Keratinocyte (primary cell): ENCODE data around the gene RPRD1B.

Experiments used
- EZH2 ChIP-seq: IDR thresholded peaks from one replicate; pipeline ENCODE4 v1.6.1; 2012; ENCODE audit warnings: inconsistent platforms, mild to moderate bottlenecking, low read length, moderate library complexity
- TF ChIP-seq, protein P1 (sequence below), 3 experiments: IDR thresholded peaks in 1 of 3; conservative IDR thresholded peaks in 1 of 3; optimal IDR thresholded peaks in 1 of 3; 2 replicates in 2 of 3; 3 replicates in 1 of 3; pipeline versions ENCODE3 to v1.5.1; 2011; ENCODE audit warnings: low read length in 3 of 3, mild to moderate bottlenecking in 3 of 3, moderate library complexity in 2 of 3, control low read depth in 1 of 3, inconsistent platforms in 1 of 3; ENCODE audit not compliant: insufficient read depth in 2 of 3; ENCODE audit errors: extremely low read depth in 1 of 3

DNA sequence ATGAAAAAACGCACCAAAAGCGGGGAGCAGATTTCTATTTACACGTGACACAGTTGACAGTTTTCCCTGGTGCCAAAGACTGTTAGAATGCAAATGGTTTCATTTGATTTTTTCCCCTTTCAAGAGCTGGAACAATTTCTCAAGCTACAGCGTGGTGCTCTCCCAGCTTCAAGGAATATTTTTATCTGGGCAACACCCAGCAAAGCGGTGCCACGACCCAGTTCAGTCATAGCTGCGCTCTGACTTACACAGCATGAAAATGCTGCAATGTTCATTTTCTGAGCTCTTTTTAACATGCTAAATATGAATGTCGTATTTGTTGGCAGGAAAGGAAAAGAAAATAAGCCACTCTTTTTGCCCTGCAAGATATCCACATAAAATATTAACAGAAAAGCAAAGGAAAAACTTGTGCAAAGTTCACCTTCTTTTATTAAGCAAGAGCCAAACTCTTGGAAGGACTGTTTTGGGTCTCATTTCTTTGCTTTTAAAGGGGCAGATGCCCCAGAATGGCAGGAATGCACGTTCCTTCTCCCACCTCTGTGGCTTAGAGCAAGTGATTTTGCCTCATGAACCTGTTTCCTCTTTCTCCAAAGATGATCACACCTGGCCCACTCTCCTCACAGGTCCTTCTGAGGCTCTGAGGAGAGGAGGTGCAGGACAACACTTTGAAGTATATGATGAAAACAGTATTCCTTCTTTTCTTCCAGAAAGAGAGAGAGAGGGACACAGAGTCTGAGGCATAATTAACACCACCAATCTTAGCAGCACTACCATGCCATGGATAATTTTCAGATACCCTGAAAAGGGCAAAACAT lies 47.3 kb upstream of the RPRD1B start:
- TF ChIP-seq, protein P1, sequence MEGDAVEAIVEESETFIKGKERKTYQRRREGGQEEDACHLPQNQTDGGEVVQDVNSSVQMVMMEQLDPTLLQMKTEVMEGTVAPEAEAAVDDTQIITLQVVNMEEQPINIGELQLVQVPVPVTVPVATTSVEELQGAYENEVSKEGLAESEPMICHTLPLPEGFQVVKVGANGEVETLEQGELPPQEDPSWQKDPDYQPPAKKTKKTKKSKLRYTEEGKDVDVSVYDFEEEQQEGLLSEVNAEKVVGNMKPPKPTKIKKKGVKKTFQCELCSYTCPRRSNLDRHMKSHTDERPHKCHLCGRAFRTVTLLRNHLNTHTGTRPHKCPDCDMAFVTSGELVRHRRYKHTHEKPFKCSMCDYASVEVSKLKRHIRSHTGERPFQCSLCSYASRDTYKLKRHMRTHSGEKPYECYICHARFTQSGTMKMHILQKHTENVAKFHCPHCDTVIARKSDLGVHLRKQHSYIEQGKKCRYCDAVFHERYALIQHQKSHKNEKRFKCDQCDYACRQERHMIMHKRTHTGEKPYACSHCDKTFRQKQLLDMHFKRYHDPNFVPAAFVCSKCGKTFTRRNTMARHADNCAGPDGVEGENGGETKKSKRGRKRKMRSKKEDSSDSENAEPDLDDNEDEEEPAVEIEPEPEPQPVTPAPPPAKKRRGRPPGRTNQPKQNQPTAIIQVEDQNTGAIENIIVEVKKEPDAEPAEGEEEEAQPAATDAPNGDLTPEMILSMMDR (optimal IDR thresholded peaks at IDR 0.05 in 1 of 3, IDR thresholded peaks at IDR 0.05 in 1 of 3, conservative IDR thresholded peaks at IDR 0.05 in 1 of 3; ENCODE audit: extremely low read depth in 1 of 3, insufficient read depth in 2 of 3, low read length in 3 of 3) = no peak
- TF ChIP-seq EZH2 = no peak
